K562 (cell line): Measurements from ENCODE around the gene MTMR6. TPM values are rescaled to one million over a fixed set of nuclear protein-coding genes. Genes with fewer than 3 reads are reported as not detected.

Source experiments
- ATAC-seq: fragments of 200-7000 bp; cut with Tn5 transposase; 3 replicates; pipeline ENCODE4 v1.9.1; 2020; ENCODE audit warnings: moderate library complexity
- BruUV-seq: library from RNA; stranded (reverse); fragments of 400-500 nt; replicated peaks from 2 replicates; lab custom pipeline; 2021; lab: Mats Ljungman, UMichigan
- CTCF ChIA-PET: fragments of 300-600 bp; formaldehyde crosslinking; extraction: SDS; loops from one replicate; lab custom pipeline; 2021; ENCODE audit warnings: low intra/inter-chr PET ratio; lab: Yijun Ruan, JAX
- POLR2A ChIA-PET: fragments of 300-600, 350-650 bp; sonication (Branson Sonifier 250); formaldehyde crosslinking; extraction: SDS; loops from one replicate; lab custom pipeline; 2021; ENCODE audit warnings: antibody characterized with exemption, inconsistent platforms; lab: Yijun Ruan, JAX
- DNase-seq, 4 experiments: peaks; one replicate each; pipeline versions ENCODE4 v3.0.0 to v3.0.0-alpha.2; 2011 to 2018; ENCODE audit warnings: low spot score in 3 of 4, mixed read lengths in 3 of 4; ENCODE audit errors: extremely low read depth in 1 of 4
- FAIRE-seq: peaks from 2 replicates; lab custom pipeline; 2011; peaks lifted over from hg19 to GRCh38; lab: Jason Lieb, UNC
- H2AFZ ChIP-seq: 2 replicates; pipeline ENCODE4 v1.6.0; 2011; ENCODE audit warnings: low read depth, low read length, control low read depth, inconsistent platforms
- H3K27ac ChIP-seq: fragments of 200-600 bp; 3 replicates; pipeline ENCODE4 v1.8.0; 2011; ENCODE audit warnings: low read depth, mild to moderate bottlenecking, control low read depth, inconsistent platforms, low read length, moderate library complexity, mixed read lengths; ENCODE audit errors: extremely low read depth
- H3K27me3 ChIP-seq, 2 experiments: fragments of 300-600 bp in 1 of 2; 2 replicates in 1 of 2; 3 replicates in 1 of 2; pipeline versions ENCODE4 v1.6.0 to v1.8.0; 2011; ENCODE audit warnings: inconsistent platforms in 2 of 2, low read length in 2 of 2, mild to moderate bottlenecking in 1 of 2, mixed read lengths in 1 of 2, moderate library complexity in 1 of 2; ENCODE audit not compliant: control insufficient read depth in 2 of 2, insufficient read depth in 2 of 2
- H3K36me3 ChIP-seq: fragments of 300-600 bp; 3 replicates; pipeline ENCODE4 v1.8.0; 2011; ENCODE audit warnings: mild to moderate bottlenecking, low read length, inconsistent platforms; ENCODE audit not compliant: control insufficient read depth, insufficient read depth
- H3K4me1 ChIP-seq, 2 experiments: fragments of 200-600 bp in 1 of 2; replicated peaks in 1 of 2; 2 replicates in 1 of 2; 3 replicates in 1 of 2; pipeline versions ENCODE4 v1.5.1 to v1.8.0; 2011; ENCODE audit warnings: inconsistent platforms in 2 of 2, low read length in 2 of 2, mild to moderate bottlenecking in 1 of 2, mixed read lengths in 1 of 2, moderate library complexity in 1 of 2; ENCODE audit not compliant: control insufficient read depth in 2 of 2, insufficient read depth in 2 of 2
- H3K4me2 ChIP-seq: 2 replicates; pipeline ENCODE4 v1.6.1; 2011; ENCODE audit warnings: low read length, control low read depth, inconsistent platforms, mixed read lengths; ENCODE audit not compliant: insufficient read depth
- H3K4me3 ChIP-seq: fragments of 200-600 bp; sonication (generic), shearing (Covaris generic); 2 replicates; pipeline ENCODE4 v1.5.1; 2016; ENCODE audit warnings: control low read depth, inconsistent platforms
- H3K79me2 ChIP-seq: fragments of 200-600 bp; 3 replicates; pipeline ENCODE4 v1.8.0; 2011; ENCODE audit warnings: low read length, inconsistent platforms; ENCODE audit not compliant: control insufficient read depth, insufficient read depth
- H3K9ac ChIP-seq, 2 experiments: 2 replicates each; pipeline versions ENCODE4 v1.6.0 to v1.6.1; 2011; ENCODE audit warnings: low read depth in 2 of 2, low read length in 2 of 2, control low read depth in 1 of 2, inconsistent platforms in 1 of 2, mild to moderate bottlenecking in 1 of 2, mixed read lengths in 1 of 2; ENCODE audit not compliant: insufficient read depth in 1 of 2
- H3K9me1 ChIP-seq: one replicate; pipeline ENCODE4 v1.6.0; 2011; ENCODE audit warnings: inconsistent platforms, mild to moderate bottlenecking, low read length, moderate library complexity; ENCODE audit not compliant: control insufficient read depth, insufficient read depth
- H3K9me3 ChIP-seq: replicated peaks from 2 replicates; pipeline ENCODE4 v1.5.1; 2011; ENCODE audit warnings: low read depth, low read length, inconsistent platforms; ENCODE audit not compliant: control insufficient read depth, insufficient read depth
- H4K20me1 ChIP-seq: replicated peaks from 2 replicates; pipeline ENCODE4 v1.6.1; 2011; ENCODE audit warnings: low read length, inconsistent platforms, mixed read lengths; ENCODE audit not compliant: control insufficient read depth, insufficient read depth
- HDAC8 ChIP-seq: fragments of 450-650 bp; IDR thresholded peaks from 2 replicates; pipeline ENCODE4 v1.6.1; 2016; ENCODE audit warnings: mild to moderate bottlenecking, missing genetic modification characterization, moderate library complexity, missing compliant biosample characterization
- NFATC3 ChIP-seq: fragments of 450-650 bp; IDR thresholded peaks from 2 replicates; pipeline ENCODE4 v1.6.1; 2017; ENCODE audit warnings: mild to moderate bottlenecking
- POLR3A ChIP-seq: IDR thresholded peaks from 2 replicates; pipeline ENCODE4 v1.6.1; 2011; ENCODE audit warnings: borderline replicate concordance, mild to moderate bottlenecking, moderate library complexity; ENCODE audit not compliant: insufficient read length, insufficient read depth; ENCODE audit errors: extremely low read depth
- PTBP1 ChIP-seq: fragments of 200-400 bp; formaldehyde crosslinking; IDR thresholded peaks from 2 replicates; pipeline ENCODE4 v1.6.1; 2017; ENCODE audit warnings: low read depth, low read length
- RBM14 ChIP-seq: fragments of 200-400 bp; formaldehyde crosslinking; IDR thresholded peaks from 2 replicates; pipeline ENCODE4 v1.6.1; 2018; ENCODE audit warnings: low read depth, mild to moderate bottlenecking, low read length, moderate library complexity, borderline replicate concordance; ENCODE audit not compliant: insufficient read depth
- RFX1 ChIP-seq: fragments of 450-650 bp; IDR thresholded peaks from 2 replicates; pipeline ENCODE4 v1.6.1; 2016; ENCODE audit warnings: mild to moderate bottlenecking, moderate library complexity
- SMAD1 ChIP-seq: fragments of 150-350 bp; IDR thresholded peaks from 2 replicates; pipeline ENCODE4 v1.6.1; 2014; ENCODE audit warnings: low read length, low read depth; ENCODE audit not compliant: partially characterized antibody
- SNRNP70 ChIP-seq: fragments of 200-400 bp; formaldehyde crosslinking; optimal IDR thresholded peaks from 2 replicates; pipeline ENCODE3; 2017; ENCODE audit warnings: low read depth, low read length
- SUPT5H ChIP-seq: fragments of 450-650 bp; IDR thresholded peaks from 2 replicates; pipeline ENCODE4 v1.6.1; 2016
- TEAD1 ChIP-seq, 2 experiments: fragments of 450-650 bp in 1 of 2; sonication (generic) in 1 of 2; formaldehyde crosslinking; IDR thresholded peaks; 2 replicates each; pipeline versions ENCODE4 v1.4.0 to v1.8.0; 2020 to 2022; ENCODE audit warnings: mild to moderate bottlenecking in 2 of 2, missing genetic modification reagents in 1 of 2
- TOE1 ChIP-seq, 2 experiments: fragments of 450-650 bp in 1 of 2; sonication (generic) in 1 of 2; formaldehyde crosslinking in 1 of 2; IDR thresholded peaks; 2 replicates each; pipeline versions ENCODE4 v1.7.1 to v1.8.0; 2016 to 2022; ENCODE audit warnings: borderline replicate concordance in 2 of 2, mild to moderate bottlenecking in 2 of 2, antibody characterized with exemption in 1 of 2, inconsistent platforms in 1 of 2, low read depth in 1 of 2, missing genetic modification reagents in 1 of 2, moderate library complexity in 1 of 2
- ZBED1 ChIP-seq: IDR thresholded peaks from 2 replicates; pipeline ENCODE4 v1.6.1; 2014
- ZNF232 ChIP-seq: sonication (generic); formaldehyde crosslinking; IDR thresholded peaks from 2 replicates; pipeline ENCODE4 v1.8.0; 2022; ENCODE audit warnings: mild to moderate bottlenecking, missing genetic modification reagents
- ZNF589 ChIP-seq: fragments of 200-800 bp; sonication (Bioruptor generic); IDR thresholded peaks from 2 replicates; pipeline ENCODE4 v1.6.1; 2016; ENCODE audit warnings: low read depth, missing genetic modification characterization, missing compliant biosample characterization
- whole genome bisulfite sequencing: fragments of 100-300 bp; shearing (Covaris generic); methylation state at CpG from one replicate; pipeline ENCODE4 v1.1.6; 2016; ENCODE audit warnings: low coverage, mixed read lengths; ENCODE audit not compliant: insufficient coverage; ENCODE audit errors: missing lambda C conversion rate; 5-methylcytosine and 5-hydroxymethylcytosine counted together
- in situ Hi-C: fragments of 300-500 bp; cut with MboI; formaldehyde crosslinking; loops from 4 replicates; pipeline ENCODE4 v1.15.0; 2018; ENCODE audit warnings: inconsistent platforms, mixed read lengths
- intact Hi-C: fragments of 100-400 bp; cut with micrococcal nuclease; formaldehyde crosslinking; loops from 2 replicates; pipeline ENCODE4 v1.14.2; 2022
- polyA plus RNA-seq, 8 experiments: library from polyadenylated mRNA; depleted of rRNA in 4 of 8; stranded (reverse) in 5 of 8; unstranded in 3 of 8; fragments of >200 nt; fragmentation: Nextera tagmentation in 2 of 8; fragmentation: Illumina TruSeq in 1 of 8; extraction: Ambion mirVana in 2 of 8; extraction: Trizol in 1 of 8; gene quantifications; 2 replicates each; pipeline versions ENCODE4 v1.2.1 to v1.2.3, GENCODE V29; 2011 to 2014; ENCODE audit warnings: inconsistent platforms in 1 of 8, missing spikeins in 1 of 8
- total RNA-seq, 7 experiments: library from RNA; depleted of rRNA in 6 of 7; stranded (reverse); fragments of >200 nt in 6 of 7; fragmentation: Illumina TruSeq in 2 of 7; extraction: Trizol in 2 of 7; gene quantifications; 2 replicates each; pipeline versions ENCODE4 v1.2.1 to v1.2.3, GENCODE V29; 2011 to 2021; ENCODE audit warnings: low replicate concordance in 1 of 7
- TF ChIP-seq, protein P1 (sequence below): fragments of 250-450 bp; sonication (Bioruptor Pico); IDR thresholded peaks from 2 replicates; pipeline ENCODE4 v1.5.1; 2021; ENCODE audit warnings: mild to moderate bottlenecking
- TF ChIP-seq, protein P2 (sequence below): sonication (generic); IDR thresholded peaks from 2 replicates; pipeline ENCODE4 v1.6.1; 2016

The MTMR6 gene
- total and polyA plus RNA-seq, 9 of the 15 experiments (the other 6 are each of a cell fraction or from before 2014, with no cell fraction given): 3.9 to 10.8 (median 7.7) TPM

- no peak for FAIRE-seq
- in situ Hi-C loops: no loop called here
Measured at GRCh38 chr13:25196971-25197370, 90.3 kb downstream of the MTMR6 start.

More at GRCh38 chr13:25196971-25197370, 90.3 kb downstream of the MTMR6 start:
- Histone ChIP-seq H4K20me1 (no peaks in the 10 kb centered on the region; the same call in 1 of the 2 replicates), H3K4me1 (no peaks in the 10 kb centered on the region; a peak in 1 of 5 replicates), H2AFZ (no peak overlapping the region), H3K4me2 (no peak overlapping the region), H3K27me3 (peaks cover 9 to 22% of the 10 kb centered on the region in 2 experiments), H3K9ac (no peak overlapping the region), H3K4me3 (no peak overlapping the region)
- 3% methylated on average over 9 of the region's 11 CpGs for WGBS
- DNase-seq (no peak), ATAC-seq (no peak)
- intact Hi-C loops: no loop called here
- no TSS peak for BruUV-seq
- CTCF ChIA-PET: no interaction called here
- no peak for TF ChIP-seq POLR3A
- TF ChIP-seq NFATC3: no peak
- no peak for TF ChIP-seq ZBED1
- TF ChIP-seq SUPT5H: no peak
- TF ChIP-seq SMAD1: no peak
- TF ChIP-seq TEAD1 (CRISPR knock-in tag; IDR thresholded peaks at IDR 0.05): no peak
- no peak for TF ChIP-seq SNRNP70
- no peak for TF ChIP-seq ZNF589
- no peak for TF ChIP-seq PTBP1
- TF ChIP-seq RFX1: no peak
- TF ChIP-seq, protein P1, sequence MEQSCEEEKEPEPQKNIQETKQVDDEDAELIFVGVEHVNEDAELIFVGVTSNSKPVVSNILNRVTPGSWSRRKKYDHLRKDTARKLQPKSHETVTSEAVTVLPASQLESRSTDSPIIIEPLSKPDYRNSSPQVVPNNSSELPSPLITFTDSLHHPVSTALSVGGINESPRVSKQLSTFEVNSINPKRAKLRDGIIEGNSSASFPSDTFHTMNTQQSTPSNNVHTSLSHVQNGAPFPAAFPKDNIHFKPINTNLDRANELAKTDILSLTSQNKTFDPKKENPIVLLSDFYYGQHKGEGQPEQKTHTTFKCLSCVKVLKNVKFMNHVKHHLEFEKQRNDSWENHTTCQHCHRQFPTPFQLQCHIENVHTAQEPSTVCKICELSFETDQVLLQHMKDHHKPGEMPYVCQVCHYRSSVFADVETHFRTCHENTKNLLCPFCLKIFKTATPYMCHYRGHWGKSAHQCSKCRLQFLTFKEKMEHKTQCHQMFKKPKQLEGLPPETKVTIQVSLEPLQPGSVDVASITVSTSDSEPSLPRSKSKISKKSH: no peak
- no peak for TF ChIP-seq HDAC8
- no peak for TF ChIP-seq RBM14
- TF ChIP-seq TOE1 (IDR thresholded peaks at IDR 0.05; ENCODE audit: borderline replicate concordance): no peak
- TF ChIP-seq TOE1 (CRISPR knock-in tag; IDR thresholded peaks at IDR 0.05; ENCODE audit: borderline replicate concordance, low read depth): no peak
- TF ChIP-seq, protein P2, sequence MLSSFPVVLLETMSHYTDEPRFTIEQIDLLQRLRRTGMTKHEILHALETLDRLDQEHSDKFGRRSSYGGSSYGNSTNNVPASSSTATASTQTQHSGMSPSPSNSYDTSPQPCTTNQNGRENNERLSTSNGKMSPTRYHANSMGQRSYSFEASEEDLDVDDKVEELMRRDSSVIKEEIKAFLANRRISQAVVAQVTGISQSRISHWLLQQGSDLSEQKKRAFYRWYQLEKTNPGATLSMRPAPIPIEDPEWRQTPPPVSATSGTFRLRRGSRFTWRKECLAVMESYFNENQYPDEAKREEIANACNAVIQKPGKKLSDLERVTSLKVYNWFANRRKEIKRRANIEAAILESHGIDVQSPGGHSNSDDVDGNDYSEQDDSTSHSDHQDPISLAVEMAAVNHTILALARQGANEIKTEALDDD: no peak
- TF ChIP-seq ZNF232 (CRISPR knock-in tag): no peak
- TF ChIP-seq, all 486 proteins: peak for 0
- Histone ChIP-seq H3K36me3 (no peaks in the 10 kb centered on the region), H3K9me1 (no peaks in the 10 kb centered on the region), H3K79me2 (no peaks in the 10 kb centered on the region), H3K27ac (no peak overlapping the region), H3K9me3 (no peaks in the 10 kb centered on the region)
- POLR2A ChIA-PET: no interaction called here
